ENCODE measurements around the gene MYO15B.
"Not testable (repeated sequence)": the region's sequence is repeated elsewhere in the genome, so short reads cannot be mapped to it uniquely, and the experiment has no call there.

MYO15B gene

DNA sequence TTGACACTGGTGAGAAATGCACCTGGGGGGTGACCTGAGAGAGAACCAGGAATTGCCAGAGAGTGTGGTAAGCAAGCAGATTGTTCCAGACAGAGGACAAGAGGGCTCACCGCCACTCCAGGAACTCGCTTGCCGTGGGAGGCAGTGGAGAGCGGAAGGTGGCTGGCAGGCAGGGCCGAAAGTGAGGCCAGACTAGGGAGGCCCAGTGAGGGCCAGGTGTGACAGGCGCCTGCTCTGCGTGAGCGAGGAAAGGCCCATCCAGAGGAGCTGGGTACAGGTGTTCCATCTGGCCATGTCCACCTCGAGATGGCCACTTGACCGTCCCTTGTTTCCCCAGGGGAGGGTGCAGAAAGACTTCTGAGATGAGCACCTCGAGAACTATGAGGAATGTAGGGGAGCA, 11.9 kb upstream of the MYO15B start:
- DNase-seq (ENCODE audit: low read depth in 3 of 3), result no peak

DNA sequence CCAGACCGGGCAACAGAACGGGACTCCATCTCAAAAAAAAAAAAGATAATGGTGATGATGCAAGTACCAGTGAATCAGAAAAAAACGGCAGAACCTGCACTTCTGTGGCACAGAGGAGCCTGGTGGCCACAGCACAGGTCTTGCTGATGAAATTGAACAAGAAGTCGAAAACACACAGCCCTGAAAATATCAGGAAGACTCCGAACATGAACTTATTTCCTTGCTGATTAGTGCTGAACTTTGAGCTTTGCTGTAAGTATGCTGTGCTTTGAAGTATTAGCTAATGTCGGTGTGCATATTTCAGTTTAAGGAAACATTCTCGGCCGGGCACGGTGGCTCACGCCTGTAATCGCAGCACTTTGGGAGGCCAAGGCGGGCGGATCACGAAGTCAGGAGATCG, 10.9 kb upstream of the MYO15B start:
- no peak for DNase-seq (ENCODE audit: low read depth in 3 of 3)

DNA sequence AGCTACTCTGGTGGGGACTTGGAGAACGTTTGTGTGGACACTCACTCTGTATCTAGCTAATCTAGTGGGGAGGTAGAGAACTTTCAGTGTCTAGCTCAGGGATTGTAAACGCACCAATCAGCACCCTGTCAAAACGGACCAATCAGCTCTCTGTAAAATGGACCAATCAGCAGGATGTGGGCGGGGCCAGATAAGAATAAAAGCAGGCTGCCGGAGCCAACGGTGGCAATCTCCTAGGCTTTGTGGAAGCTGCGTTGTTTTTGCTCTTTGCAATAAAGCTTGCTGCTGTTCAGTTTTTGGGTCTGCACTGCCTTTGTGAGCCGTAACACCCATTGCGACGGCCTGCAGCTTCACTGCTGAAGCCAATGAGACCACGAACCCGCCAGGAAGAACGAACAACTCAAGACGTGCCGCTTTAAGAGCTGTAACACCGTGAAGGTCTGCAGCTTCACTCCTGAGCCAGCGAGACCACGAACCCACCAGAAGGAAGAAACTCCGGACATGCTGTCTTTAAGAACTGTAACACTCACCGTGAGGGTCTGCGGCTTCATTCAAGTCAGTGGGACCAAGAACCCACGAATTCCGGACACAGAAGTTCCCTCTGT, 6.4 kb upstream of the MYO15B start:
- DNase-seq (ENCODE audit: low read depth in 3 of 3), result peak in 2 of 3 donors; percentile 32 to 46

DNA sequence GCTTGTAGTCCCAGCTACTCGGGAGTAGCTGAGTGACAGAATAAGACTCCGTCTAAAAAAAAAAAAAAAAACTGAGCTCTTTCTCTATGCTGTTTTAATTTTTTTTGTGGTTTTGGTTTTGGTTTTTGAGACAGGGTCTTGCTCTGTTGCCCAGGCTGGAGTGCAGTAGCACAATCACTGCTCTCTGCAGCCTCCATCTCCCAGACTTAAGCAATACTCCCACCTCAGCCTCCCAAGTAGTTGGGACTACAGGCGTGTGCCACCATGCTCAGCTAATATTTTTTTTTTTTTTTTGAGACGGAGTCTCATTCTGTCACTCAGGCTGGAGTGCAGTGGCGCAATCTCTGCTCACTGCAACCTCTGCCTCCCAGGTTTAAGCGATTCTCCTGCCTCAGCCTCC, 4.4 kb upstream of the MYO15B start:
- DNase-seq (ENCODE audit: low read depth in 3 of 3), result not testable (repeated sequence)

DNA sequence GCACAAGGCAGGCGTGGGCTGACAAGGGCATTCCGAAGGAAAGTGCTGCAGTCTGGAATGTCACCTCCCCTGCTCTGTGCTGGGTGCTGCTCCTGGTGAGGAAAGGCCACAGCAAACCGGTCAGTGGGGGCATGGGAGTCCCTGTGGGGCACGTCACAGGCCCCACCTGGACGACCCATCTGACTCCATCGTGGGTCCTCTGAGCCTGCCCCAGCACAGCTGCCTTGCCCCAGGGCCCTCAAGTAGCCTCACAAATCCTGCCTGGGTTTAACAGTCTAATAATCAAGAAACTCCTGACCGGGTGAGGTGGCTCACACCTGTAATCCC, 2.8 kb upstream of the MYO15B start:
- no peak for DNase-seq (ENCODE audit: low read depth in 3 of 3)

DNA sequence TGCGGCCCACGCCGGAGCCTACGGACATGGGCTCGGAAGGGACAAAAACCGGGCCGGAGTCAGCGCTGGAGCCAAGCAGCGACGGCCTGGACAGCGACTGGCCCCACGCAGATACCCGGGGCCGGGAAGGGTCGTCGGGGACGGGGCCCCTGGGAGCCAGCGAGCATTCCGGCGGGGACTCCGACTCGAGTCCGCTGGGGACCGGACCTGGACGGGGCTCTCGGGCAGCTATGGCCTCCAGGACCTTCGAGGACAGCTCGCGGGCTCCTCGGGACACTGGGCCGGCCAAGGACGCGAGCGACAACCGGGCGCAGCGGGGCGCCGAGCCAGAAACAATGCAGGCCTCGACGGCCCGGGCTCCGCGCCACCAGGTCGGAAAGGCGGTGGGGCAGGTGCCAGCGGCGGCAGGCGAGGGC, 1.0 kb downstream of the MYO15B start:
- peak in 1 of 3 donors; percentile 23 for DNase-seq (ENCODE audit: low read depth in 3 of 3)

DNA sequence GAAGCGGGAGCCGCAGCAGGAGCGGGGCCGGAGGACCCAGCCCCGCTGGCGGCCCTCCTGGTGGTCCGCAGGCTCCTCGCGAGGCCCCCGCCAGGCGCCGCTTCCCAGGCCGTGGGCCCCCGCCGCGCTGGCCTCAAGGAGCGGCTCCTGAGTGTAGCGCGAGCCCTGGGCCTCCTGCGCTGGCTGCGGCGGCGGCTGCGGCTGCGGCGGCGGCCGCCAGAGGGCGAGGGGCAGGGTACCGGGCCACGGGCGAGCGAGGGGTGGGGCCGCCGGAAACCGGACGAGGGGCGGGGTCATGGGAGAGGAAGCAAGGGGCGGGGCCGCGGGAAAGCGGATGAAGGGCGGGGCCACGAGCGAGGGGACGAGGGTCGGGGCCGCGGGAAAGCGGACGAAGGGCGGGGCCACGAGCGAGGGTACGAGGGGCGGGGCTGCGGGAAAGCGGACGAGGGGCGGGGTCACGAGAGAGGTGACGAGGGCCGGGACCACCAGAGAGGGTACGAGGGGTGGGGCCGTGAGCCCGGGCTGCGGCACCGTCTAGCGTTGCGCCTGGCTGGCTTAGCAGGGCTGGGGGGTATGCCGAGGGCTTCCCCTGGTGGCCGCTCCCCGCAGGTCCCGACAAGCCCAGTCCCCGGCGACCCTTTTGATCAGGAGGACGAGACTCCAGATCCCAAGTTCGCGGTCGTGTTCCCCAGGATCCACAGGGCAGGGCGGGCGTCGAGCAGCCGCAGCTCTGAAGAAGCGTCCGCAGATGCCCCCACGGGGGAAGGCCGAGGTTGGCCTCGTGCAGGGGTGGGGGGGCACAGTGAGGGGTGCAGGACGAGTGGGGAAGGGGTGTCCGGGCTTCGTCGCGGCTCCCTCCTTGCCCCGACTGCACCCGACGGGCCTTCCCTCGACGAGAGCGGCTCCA, 1.7 kb downstream of the MYO15B start:
- peak; percentile 94 to 98 (median 97) for DNase-seq (ENCODE audit: low read depth in 3 of 3)

DNA sequence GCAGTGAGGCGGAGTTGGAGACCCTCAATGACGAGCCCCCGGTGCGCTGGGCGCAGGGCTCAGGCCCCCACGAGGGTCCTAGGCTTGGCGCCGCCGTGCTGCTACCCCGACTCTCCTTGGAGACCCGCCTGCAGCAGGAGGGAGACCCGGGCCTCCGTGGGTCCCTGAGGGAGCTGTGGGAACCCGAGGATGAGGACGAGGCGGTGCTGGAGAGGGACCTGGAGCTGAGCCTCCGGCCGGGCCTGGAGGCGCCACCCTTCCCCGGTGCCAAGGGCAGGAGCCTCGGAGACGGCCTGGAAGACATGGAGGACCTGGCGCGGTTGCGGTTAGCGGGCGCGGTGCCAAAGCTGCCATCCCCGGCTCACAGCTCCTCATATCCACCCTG, 2.3 kb downstream of the MYO15B start:
- DNase-seq (ENCODE audit: low read depth in 3 of 3), result no peak

DNA sequence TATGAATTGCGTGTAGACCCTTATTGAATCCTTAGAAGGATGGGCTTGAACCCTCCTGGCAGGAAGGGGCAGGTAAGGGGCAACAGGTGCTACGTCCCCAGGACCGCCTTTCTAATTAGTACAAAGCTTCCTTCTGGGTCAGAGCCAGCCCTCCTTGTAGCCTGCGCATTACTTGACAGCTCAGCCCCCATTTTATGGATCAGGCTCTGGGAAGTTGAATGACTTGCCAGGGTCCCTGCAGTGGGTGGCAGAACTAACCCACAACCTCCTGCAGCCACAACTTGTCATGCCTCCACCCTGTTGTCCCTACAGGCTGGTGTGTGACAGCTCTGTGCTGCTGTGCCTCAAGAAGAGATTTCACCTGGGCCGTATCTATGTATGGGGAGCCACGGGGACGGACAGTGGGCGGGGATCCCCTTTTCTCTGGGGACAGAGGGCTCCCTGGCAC, 2.7 kb downstream of the MYO15B start:
- no peak for DNase-seq (ENCODE audit: low read depth in 3 of 3)

DNA sequence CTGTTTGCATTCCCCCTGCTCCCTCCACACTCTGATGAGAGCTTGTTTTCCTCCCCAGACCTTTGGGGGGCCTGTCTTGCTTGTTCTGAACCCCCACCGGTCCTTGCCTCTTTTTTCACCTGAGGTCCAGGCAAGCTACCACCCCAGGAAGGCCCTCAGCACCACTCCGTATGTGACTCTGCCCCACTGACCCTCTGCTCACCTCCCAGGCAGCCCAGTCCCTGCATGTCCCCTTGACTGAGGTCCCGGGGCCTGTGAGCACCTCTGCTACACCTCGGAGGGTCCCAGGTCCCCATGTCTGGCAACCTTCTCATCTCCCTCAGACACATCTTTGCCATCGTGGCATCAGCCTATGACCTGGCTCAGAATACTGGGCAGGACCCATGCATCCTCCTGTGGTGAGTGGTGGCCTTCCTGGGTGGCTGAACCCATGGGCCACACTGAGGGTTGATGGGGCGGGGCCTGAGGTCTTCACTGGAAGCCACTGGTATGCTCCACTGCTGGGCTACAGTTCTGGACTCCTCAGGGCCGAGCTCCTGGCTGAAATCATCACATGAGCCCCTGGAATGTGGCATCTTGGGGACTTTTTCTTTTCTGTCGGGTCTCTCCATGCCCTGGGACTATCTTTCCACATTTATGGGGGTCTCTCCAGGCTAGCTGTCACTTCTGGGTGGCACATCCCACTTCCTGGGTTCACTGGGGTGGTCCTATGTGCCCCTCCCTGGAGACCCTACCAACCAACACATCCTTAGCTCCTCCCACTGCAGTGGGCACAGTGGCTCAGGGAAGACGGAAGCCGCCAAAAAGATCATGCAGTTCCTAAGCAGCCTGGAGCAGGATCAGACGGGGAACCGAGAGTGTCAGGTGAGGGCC, 3.5 kb downstream of the MYO15B start:
- no peak for DNase-seq (ENCODE audit: low read depth in 3 of 3)

DNA sequence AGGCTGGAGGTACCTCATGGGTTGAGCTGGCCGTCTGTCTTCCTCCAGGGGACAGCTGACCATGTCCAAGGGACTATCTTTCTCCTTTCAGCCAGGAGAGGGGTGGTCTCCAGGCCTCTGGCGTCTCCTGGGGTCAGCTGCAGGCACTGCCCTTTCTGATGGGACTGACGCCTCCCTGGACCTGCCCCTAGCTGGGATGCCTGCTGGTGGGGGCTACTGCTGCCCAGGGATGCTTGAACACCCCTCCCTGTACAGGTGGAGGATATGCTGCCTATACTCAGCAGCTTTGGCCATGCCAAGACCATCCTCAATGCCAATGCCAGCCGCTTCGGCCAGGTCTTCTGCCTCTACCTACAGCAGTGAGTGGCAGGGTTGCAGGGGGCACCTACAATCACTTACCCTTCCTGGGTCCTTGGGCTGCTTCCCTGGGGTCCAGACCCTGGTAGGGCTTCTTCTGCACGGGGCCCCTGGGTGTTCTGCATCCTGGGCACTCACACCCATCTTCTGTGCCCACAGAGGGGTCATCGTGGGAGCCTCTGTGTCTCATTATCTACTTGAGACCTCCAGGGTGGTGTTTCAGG, 4.2 kb downstream of the MYO15B start:
- DNase-seq (ENCODE audit: low read depth in 3 of 3), result no peak

DNA sequence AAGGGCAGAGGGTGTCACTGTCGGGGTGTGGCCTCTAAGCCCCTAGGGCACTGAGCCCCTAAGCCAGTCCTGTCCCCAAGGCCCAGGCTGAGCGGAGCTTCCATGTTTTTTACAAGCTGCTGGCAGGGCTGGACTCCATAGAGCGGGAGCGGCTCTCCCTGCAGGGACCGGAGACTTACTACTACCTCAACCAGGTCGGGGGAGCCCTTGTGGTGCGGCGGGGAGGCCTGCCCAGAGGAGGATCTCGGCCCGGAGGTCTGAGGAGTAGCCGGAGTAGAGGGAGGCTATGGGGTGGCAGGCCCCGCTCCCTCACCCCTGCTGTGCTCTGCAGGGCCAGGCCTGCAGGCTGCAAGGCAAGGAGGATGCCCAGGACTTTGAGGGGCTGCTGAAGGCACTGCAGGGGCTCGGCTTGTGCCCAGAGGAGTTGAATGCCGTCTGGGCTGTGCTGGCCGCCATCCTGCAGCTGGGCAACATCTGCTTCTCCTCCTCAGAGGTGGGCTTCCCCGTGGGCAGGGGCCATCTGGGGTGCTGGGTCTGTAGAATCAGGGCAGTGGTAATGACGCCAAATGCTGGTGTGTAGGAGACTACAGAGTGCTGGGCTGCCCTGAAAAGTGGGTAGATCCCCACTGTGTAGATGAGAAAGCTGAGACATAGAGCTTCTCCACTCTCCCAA, 4.9 kb downstream of the MYO15B start:
- DNase-seq (ENCODE audit: low read depth in 3 of 3), result no peak

DNA sequence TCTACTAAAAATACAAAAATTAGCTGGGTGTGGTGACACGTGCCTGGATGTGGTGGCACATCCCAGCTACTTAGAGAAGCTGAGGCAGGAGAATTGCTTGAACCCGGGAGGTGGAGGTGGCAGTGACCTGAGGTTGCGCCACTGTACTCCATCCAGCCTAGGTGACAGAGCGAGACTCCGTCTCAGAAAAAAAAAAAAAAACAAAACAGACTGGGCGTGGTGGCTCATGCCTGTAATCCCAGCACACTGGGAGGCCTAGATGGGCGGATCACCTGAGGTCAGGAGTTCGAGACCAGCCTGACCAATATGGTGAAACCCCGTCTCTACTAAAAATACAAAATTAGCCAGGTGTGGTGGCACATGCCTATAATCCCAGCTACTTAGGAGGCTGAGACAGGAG, 5.8 kb downstream of the MYO15B start:
- DNase-seq (ENCODE audit: low read depth in 3 of 3), result not testable (repeated sequence)

DNA sequence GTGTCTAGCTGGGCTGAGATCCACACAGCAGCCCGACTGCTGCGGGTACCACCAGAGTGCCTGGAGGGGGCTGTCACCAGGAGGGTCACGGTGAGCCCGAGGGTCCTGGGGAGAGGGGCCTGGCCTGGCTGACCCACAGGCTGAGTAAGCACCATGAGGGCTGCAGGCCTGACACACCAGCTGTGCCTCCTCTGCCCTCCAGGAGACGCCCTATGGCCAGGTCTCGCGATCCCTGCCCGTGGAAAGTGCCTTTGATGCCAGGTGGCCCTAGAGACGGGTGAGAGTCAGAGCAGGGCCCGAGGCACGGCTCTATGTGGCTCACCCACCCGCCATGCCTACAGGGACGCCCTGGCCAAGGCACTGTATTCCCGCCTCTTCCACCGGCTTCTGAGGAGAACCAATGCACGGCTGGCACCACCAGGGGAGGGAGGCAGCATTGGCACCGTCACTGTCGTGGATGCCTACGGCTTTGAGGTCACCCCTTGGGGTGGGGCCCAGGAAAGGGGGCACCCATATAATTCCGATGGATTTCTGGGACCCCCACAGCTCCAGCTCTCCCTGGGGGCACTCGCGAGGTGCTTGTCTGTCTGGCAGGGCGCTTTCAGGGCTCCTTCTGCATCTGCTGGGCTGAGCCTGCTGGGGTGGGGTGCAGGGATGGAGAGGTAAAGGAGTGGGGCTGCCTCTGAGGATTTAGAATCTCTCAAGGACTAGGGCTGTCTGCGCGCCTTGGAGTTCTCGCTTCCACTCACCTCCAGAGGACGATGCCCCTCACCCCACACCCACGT, 7.1 kb downstream of the MYO15B start:
- no peak for DNase-seq (ENCODE audit: low read depth in 3 of 3)

DNA sequence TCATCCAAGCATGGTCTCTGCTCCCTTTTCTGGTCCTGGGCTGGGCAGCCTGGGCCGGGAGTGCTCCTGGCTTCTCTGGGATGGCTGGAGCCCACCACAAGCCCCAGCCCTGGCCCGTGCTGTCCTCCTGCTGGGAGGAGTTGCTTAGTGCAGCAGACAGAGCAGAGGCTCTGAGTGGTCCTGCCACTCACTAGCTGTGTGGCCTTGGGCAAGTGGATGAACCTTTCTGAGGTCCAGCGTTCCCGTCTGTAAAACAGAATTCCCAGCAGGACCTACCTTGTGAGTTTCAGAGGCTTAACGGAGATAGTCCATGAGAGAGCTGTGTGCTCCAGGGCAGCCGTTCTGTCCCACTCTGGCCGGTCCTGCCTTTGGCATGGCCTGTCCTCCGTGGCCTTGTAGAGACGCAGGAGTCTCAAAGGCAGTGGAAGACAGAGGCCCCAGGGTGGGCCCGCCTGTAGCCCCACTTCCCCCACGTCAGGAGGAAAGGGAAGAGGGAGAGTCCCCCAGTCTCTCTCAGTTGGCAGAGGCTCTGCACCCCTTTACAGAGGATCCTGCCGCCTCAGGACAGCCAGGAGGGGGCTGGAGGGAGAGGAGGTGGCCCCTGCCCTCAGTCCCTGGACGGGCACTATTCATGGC, 7.8 kb downstream of the MYO15B start:
- DNase-seq (ENCODE audit: low read depth in 3 of 3), result no peak

DNA sequence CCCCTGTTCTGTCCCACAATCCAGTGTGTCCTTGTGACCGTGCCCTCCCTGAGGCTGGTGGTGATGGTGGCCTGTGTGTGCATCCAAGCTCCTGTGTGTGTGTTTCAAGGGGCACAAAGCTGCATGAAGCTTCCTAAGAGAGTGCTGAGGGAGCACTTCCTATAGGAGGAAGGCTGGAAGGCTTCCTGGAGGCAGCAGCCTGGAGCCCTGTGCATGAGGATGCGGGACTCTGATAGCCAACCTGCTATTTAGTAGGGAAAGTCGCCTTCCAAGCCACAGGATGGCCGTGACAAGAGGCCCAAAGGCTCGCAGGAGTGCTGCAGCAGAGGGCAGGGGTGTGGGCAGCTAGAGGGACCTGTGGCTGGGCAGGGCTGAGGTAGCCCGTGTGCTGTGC, 8.3 kb downstream of the MYO15B start:
- DNase-seq (ENCODE audit: low read depth in 3 of 3), result no peak

DNA sequence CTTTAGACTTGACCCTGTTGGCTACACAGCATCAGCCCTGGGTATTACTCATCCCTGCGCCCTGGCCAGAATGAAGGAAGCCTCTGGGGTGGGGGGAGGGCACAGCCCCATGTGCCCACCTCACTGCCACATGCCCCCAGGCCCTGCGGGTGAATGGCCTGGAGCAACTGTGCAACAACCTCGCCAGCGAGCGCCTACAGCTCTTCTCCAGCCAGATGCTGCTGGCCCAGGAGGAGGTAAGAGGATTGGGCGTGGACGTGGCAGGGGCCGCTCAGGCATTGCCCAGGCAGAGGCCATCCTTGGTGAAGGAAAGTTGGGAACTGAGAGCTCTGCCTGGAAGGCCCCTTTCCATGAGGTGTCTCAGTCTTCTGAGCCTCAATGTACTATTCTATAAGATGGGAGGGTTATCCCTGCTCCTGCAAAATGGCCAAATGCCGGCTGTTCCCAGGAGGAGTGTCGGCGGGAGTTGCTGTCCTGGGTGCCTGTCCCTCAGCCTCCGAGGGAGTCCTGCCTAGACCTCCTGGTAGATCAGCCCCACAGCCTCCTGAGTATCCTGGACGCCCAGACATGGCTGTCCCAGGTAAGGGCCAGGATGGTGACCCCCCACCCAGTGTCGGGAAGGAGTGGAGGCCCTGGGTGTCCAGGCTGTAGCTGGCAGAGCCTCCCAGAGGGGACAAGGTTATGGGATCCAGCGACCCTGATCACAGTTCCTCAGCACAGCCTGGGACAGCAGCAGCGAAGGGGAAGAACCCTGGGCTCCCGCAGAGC, 8.9 kb downstream of the MYO15B start:
- DNase-seq (ENCODE audit: low read depth in 3 of 3), result no peak

DNA sequence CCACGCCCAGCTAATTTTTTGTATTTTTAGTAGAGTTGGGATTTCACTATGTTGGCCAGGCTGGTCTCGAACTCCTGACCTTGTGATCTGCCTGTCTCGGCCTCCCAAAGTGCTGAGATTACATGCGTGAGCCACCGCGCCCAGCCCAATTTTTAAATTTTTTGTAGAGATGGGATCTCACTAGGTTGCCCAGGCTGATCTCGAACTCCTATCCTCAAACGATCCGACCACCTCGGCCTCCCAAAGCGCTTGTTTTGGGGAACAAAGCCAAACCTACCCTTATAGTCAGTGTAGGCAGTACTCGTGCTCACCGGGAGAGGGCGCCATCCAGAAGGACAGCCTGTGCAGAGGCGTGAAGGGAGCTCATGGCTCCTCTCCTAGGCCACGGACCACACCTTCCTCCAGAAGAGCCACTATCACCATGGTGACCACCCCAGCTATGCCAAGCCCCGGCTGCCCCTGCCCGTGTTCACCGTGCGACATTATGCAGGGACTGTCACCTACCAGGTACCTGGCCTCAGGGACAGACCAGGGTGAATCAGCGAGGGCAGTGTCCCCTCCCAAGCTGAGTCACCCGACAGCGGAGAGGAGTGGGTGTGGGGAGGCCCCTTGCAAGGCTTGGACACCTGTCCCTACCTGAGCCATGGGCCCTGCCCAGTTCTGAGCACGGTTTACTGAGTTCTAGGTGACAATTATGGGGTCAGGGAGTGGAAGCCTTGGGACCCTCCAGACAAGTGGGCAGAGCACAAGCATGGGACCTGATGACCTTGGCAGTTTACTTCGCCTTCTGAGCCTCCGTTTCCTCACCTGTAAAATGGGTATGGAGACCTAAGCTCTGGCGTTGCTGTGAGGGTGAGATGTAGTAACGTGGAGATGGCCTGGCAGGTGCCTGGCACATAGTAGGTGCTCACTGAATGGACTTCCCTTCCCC, 13.7 kb downstream of the MYO15B start:
- peak; percentile 39 to 56 (median 45) for DNase-seq (ENCODE audit: low read depth in 3 of 3)
